Measurements from ENCODE around the gene PLCL1. TPM values are rescaled to one million over a fixed set of nuclear protein-coding genes. Genes with fewer than 3 reads are reported as not detected.

Gene PLCL1
- total RNA-seq, 3 donors from 2014 or later, result 1.6 to 10.6 (median 2.0) TPM

DNA sequence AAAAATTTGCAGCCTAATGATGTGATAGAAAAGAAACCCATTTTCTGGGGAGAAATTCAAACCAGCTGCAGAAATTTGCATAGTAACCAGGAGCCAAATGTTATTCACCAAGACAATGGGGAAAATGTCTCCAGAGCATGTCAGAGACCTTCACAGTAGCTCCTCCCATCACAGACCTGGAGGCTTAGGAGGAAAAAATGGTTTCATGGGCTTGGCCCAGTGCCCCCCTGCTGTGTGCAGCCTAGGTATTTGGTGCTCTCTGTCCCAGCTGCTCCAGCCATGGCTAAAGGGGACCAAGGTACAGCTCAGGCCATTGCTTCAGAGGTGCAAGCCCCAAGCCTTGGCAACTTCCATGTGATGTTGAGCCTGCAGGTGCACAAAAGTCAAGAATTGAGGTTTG is 352.9 kb downstream of the PLCL1 start:
- Histone ChIP-seq H3K9me3 (peaks cover 5% of the 10 kb centered on the region), H3K4me3 (no peak overlapping the region), H3K4me1 (ENCODE audit: low read depth) (no peaks in the 10 kb centered on the region), H3K36me3 (ENCODE audit: low read depth) (no peaks in the 10 kb centered on the region)
- TF ChIP-seq, protein P1, sequence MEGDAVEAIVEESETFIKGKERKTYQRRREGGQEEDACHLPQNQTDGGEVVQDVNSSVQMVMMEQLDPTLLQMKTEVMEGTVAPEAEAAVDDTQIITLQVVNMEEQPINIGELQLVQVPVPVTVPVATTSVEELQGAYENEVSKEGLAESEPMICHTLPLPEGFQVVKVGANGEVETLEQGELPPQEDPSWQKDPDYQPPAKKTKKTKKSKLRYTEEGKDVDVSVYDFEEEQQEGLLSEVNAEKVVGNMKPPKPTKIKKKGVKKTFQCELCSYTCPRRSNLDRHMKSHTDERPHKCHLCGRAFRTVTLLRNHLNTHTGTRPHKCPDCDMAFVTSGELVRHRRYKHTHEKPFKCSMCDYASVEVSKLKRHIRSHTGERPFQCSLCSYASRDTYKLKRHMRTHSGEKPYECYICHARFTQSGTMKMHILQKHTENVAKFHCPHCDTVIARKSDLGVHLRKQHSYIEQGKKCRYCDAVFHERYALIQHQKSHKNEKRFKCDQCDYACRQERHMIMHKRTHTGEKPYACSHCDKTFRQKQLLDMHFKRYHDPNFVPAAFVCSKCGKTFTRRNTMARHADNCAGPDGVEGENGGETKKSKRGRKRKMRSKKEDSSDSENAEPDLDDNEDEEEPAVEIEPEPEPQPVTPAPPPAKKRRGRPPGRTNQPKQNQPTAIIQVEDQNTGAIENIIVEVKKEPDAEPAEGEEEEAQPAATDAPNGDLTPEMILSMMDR (IDR thresholded peaks at IDR 0.05), result no peak
- intact Hi-C loops (cut with DNase I, micrococcal nuclease), result no loop called here
- DNase-seq (no peak), ATAC-seq (no peak)

DNA sequence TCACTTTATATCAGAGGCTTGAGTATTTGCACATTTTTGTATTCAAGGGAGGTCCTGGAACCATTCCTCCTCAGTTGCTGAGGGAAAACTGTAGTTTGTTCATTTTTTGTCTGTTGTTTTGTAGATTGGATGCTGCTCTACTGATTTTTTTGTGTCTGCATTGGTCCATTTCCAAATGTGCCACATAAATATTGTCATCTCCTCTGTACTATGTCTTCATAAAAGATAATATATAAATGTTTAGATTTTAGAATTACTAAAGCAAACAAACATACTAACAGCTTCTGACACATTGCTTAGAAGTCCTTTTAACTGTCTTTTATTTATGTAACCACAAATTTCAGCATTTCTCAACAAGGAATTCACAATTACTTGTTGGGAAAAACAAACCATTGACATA is 356.8 kb downstream of the PLCL1 start:
- Histone ChIP-seq H3K9me3 (peaks cover 5% of the 10 kb centered on the region), H3K4me1 (ENCODE audit: low read depth) (no peaks in the 10 kb centered on the region)
- TF ChIP-seq, protein P1 (IDR thresholded peaks at IDR 0.05), result no peak

DNA sequence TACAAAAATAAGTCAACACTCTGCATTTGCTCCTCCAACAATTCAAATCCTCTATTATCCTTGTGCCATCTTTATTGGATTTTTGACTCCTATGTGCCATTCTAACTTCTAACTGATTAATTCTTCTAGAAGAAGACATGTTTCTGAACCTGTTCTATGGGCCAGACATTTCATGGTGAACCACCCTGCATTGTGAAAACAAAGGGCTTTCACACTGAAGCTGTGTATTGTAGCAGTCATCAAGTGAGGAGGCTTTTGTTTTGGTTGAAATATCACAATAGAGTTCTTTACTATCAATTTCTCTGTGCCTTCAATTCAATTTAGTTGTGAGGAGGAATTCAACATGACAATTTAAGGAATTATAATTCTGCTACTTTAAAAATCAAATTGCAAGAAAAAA is 357.9 kb downstream of the PLCL1 start:
- Histone ChIP-seq H3K9me3 (peaks cover 5% of the 10 kb centered on the region), H3K4me1 (ENCODE audit: low read depth) (no peaks in the 10 kb centered on the region), H3K36me3 (ENCODE audit: low read depth) (no peaks in the 10 kb centered on the region), H3K4me3 (no peak overlapping the region)
- DNase-seq (no peak), ATAC-seq (no peak)
- intact Hi-C loops (cut with DNase I, micrococcal nuclease), result no loop called here
- TF ChIP-seq, protein P1 (IDR thresholded peaks at IDR 0.05), result no peak

More for the DNA sequence above, 356.8 kb downstream of the PLCL1 start:
- ATAC-seq (no peak), DNase-seq (no peak)
- intact Hi-C loops (cut with DNase I, micrococcal nuclease), result no loop called here
- Histone ChIP-seq H3K36me3 (ENCODE audit: low read depth) (no peaks in the 10 kb centered on the region), H3K4me3 (no peak overlapping the region)

DNA sequence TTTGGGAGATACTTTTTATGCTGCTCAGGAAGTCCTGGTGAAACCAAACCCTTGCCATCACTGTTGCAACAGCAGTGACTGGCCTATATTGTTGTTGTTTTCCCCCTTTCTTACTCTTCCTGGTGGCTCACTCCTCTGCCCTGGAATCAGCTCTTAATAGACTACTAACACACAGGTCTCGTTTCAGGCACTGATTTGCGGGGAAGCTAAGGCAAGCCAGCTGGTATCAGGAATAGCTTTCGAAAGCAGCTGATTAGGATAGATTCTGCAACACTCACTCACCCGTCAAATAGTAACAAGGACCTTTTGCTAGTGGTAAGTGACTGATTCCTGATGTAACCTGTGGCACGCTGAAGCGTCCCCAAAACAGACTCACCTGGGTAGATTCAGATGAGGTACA is 360.4 kb downstream of the PLCL1 start:
- H3K36me3 ChIP-seq (ENCODE audit: low read depth), result no peaks in the 10 kb centered on the region
- DNase-seq, result no peak
- no peak for ATAC-seq
- H3K9me3 ChIP-seq, result no peaks in the 10 kb centered on the region
- no peak overlapping the region for H3K4me3 ChIP-seq
- intact Hi-C loops (cut with DNase I, micrococcal nuclease), result no loop called here
- no peaks in the 10 kb centered on the region for H3K4me1 ChIP-seq (ENCODE audit: low read depth)
- TF ChIP-seq, protein P1 (IDR thresholded peaks at IDR 0.05), result no peak

DNA sequence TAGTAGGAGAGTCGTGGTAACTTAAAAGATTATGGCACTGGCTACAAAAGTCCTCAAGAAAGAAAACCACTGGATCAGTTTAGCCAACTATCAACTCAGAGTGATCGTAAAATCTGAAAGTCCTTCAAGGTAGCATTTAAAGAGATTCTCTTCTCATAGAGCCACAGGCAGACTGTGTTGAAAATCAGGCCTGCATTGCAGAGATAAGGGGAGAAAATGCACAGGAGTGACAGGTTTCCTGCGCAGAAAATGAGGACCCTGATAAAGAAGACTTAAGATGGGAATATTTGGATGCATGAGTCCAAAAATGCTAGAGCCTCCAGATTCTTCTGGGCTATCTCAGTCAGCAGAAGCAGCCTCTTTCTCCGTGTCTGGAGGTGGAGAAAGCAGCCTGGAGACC is 360.9 kb downstream of the PLCL1 start:
- Histone ChIP-seq H3K4me1 (ENCODE audit: low read depth) (no peaks in the 10 kb centered on the region), H3K36me3 (ENCODE audit: low read depth) (no peaks in the 10 kb centered on the region), H3K4me3 (no peak overlapping the region), H3K9me3 (no peaks in the 10 kb centered on the region)
- intact Hi-C loops (cut with DNase I, micrococcal nuclease), result no loop called here
- TF ChIP-seq, protein P1 (IDR thresholded peaks at IDR 0.05), result no peak
- DNase-seq (no peak), ATAC-seq (no peak)

DNA sequence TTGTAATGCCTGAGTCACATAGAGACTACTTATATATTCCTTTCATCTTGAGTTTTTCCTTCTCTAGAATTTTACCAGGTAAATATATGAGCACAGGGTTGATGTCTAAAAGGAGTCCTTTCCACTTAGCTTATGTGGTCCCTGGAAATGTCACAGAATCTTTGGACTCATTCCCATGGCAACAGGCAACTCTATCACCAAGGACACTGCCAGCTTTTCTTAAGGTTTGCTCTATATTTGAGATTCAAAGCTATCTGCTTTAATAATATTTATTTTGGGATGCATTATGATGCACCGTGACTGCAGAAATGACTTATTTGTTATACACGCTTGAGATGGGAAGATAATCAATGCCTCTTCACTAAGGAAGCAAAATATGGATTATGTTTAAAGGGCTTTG is 363.0 kb downstream of the PLCL1 start:
- DNase-seq (no peak), ATAC-seq (no peak)
- Histone ChIP-seq H3K4me1 (ENCODE audit: low read depth) (no peaks in the 10 kb centered on the region), H3K36me3 (ENCODE audit: low read depth) (no peaks in the 10 kb centered on the region), H3K9me3 (no peaks in the 10 kb centered on the region), H3K4me3 (no peak overlapping the region)
- TF ChIP-seq, protein P1 (IDR thresholded peaks at IDR 0.05), result no peak
- intact Hi-C loops (cut with DNase I, micrococcal nuclease), result no loop called here

Data from mucosa of descending colon (tissue), 3 donors.